Measurements from ENCODE around the gene COL18A1.

Gene COL18A1

GRCh38 chr21:45470773-45471524 is 66.0 kb downstream of the COL18A1 start:
- DNase-seq: no peak

- no peak for DNase-seq
Observed at GRCh38 chr21:45471525-45472221, 66.7 kb downstream of the COL18A1 start.

- DNase-seq: no peak
Observed at GRCh38 chr21:45472445-45473365, 67.7 kb downstream of the COL18A1 start.

- no peak for DNase-seq
Observed at GRCh38 chr21:45473496-45474322, 68.7 kb downstream of the COL18A1 start.

GRCh38 chr21:45474323-45474950 is 69.5 kb downstream of the COL18A1 start:
- no peak for DNase-seq

GRCh38 chr21:45475004-45475685 is 70.2 kb downstream of the COL18A1 start:
- no peak for DNase-seq

GRCh38 chr21:45475797-45476570 is 71.0 kb downstream of the COL18A1 start:
- DNase-seq: no peak

- DNase-seq: no peak
Observed at GRCh38 chr21:45476582-45476981, 71.6 kb downstream of the COL18A1 start.

GRCh38 chr21:45477176-45478114 is 72.5 kb downstream of the COL18A1 start:
- no peak for DNase-seq

GRCh38 chr21:45478115-45478801 is 73.3 kb downstream of the COL18A1 start:
- no peak for DNase-seq

- DNase-seq: no peak
Observed at GRCh38 chr21:45478816-45479669, 74.1 kb downstream of the COL18A1 start.

GRCh38 chr21:45479691-45480675 is 75.0 kb downstream of the COL18A1 start:
- DNase-seq: no peak

GRCh38 chr21:45480701-45481500 is 75.9 kb downstream of the COL18A1 start:
- no peak for DNase-seq

GRCh38 chr21:45481566-45481965 is 76.6 kb downstream of the COL18A1 start:
- no peak for DNase-seq
